Lower leg skin (tissue), 4 donors: Measurements from ENCODE around the gene IFI35. TPM values are rescaled to one million over a fixed set of nuclear protein-coding genes. Genes with fewer than 3 reads are reported as not detected.
"Not testable (repeated sequence)": the region's sequence is repeated elsewhere in the genome, so short reads cannot be mapped to it uniquely, and the experiment has no call there.

ENCODE experiments used
- DNase-seq, 2 donors: peaks; one replicate each; pipeline ENCODE4 v3.0.0-alpha.2; 2019; ENCODE audit warnings: low spot score in 2 of 2
- H3K4me3 ChIP-seq: fragments of 200-600 bp; sonication (generic); 2 replicates; pipeline ENCODE4 v1.5.1; 2017; ENCODE audit warnings: mild to moderate bottlenecking, low read depth; ENCODE audit not compliant: poor library complexity, severe bottlenecking
- POLR2A ChIP-seq, 2 donors: fragments of 450-650 bp; IDR thresholded peaks; one replicate each; pipeline ENCODE4 v1.6.1; 2016 to 2017; ENCODE audit warnings: antibody characterized with exemption in 2 of 2, mild to moderate bottlenecking in 1 of 2, moderate library complexity in 1 of 2
- WGBS, 2 donors: methylation state at CpG; one replicate each; pipeline ENCODE4 v1.1.5; 2018; 5-methylcytosine and 5-hydroxymethylcytosine counted together
- intact Hi-C: fragments of 100-400 bp; cut with DNase I; formaldehyde crosslinking; loops from one replicate; pipeline ENCODE4 v1.15.0; 2023; ENCODE audit warnings: low total_unique reads
- total RNA-seq, 4 donors: library from RNA; depleted of rRNA; stranded (reverse); fragments of >200 nt; gene quantifications; one replicate each; pipeline ENCODE4 v1.1.0, GENCODE V29; 2016
- TF ChIP-seq, protein P1 (sequence below), 3 donors: fragments of 450-650 bp; IDR thresholded peaks; one replicate each; pipeline ENCODE4 v1.5.1; 2016; ENCODE audit warnings: antibody characterized with exemption in 3 of 3, mild to moderate bottlenecking in 3 of 3, moderate library complexity in 2 of 3

The IFI35 gene
- total RNA-seq, 4 donors from 2014 or later, result 7.6 to 18.5 (median 16.9) TPM

DNA sequence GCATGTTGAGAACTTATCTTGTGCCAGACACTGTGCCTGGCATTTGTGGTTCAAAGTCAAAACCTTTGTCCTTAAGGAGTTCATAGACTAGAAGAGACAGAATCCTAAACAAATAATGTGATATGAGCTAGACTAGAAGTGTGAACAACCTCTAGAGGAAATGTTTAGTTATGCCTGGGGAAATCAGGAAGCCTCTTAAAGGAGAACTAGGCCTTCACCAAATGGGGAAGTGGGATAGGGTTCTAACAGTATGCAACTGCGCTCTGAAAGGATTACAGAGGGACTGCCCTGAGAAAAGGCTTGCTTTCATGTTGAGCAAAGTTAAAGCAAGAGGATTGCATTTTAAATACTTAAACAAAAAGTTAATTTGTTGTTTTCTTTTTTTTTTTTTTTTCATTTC is 21.4 kb upstream of the IFI35 start:
- no peak for DNase-seq
- intact Hi-C loops, result no loop called here
- no peak overlapping the region for H3K4me3 ChIP-seq
- 0 to 61% methylated on average over 1 of the region's 1 CpG for whole genome bisulfite sequencing, 2 donors
- TF ChIP-seq, protein P1, sequence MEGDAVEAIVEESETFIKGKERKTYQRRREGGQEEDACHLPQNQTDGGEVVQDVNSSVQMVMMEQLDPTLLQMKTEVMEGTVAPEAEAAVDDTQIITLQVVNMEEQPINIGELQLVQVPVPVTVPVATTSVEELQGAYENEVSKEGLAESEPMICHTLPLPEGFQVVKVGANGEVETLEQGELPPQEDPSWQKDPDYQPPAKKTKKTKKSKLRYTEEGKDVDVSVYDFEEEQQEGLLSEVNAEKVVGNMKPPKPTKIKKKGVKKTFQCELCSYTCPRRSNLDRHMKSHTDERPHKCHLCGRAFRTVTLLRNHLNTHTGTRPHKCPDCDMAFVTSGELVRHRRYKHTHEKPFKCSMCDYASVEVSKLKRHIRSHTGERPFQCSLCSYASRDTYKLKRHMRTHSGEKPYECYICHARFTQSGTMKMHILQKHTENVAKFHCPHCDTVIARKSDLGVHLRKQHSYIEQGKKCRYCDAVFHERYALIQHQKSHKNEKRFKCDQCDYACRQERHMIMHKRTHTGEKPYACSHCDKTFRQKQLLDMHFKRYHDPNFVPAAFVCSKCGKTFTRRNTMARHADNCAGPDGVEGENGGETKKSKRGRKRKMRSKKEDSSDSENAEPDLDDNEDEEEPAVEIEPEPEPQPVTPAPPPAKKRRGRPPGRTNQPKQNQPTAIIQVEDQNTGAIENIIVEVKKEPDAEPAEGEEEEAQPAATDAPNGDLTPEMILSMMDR (IDR thresholded peaks at IDR 0.05), result no peak
- no peak for TF ChIP-seq POLR2A (IDR thresholded peaks at IDR 0.05)

DNA sequence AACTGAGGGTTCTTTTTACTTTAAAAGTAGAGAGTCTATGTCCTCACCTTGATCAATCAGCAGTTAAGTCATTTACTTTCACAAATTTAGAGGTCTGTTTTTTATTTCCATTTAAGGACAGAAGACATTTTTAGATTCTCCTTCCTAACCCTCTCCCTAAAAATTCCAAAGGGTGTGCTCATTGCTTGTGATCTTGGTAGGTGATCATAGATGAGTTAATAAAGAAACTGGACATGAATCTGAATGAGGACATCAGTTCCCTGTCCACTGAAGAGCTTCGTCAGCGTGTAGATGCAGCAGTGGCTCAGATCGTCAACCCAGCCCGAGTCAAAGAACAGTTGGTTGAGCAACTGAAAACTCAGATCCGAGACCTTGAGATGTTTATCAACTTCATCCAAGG is 17.4 kb upstream of the IFI35 start:
- DNase-seq, result no peak
- TF ChIP-seq POLR2A (IDR thresholded peaks at IDR 0.05), result no peak
- TF ChIP-seq, protein P1 (IDR thresholded peaks at IDR 0.05), result no peak
- H3K4me3 ChIP-seq, result no peak overlapping the region
- 96% methylated on average over 5 of the region's 5 CpGs for WGBS, 2 donors
- intact Hi-C loops, result no loop called here

DNA sequence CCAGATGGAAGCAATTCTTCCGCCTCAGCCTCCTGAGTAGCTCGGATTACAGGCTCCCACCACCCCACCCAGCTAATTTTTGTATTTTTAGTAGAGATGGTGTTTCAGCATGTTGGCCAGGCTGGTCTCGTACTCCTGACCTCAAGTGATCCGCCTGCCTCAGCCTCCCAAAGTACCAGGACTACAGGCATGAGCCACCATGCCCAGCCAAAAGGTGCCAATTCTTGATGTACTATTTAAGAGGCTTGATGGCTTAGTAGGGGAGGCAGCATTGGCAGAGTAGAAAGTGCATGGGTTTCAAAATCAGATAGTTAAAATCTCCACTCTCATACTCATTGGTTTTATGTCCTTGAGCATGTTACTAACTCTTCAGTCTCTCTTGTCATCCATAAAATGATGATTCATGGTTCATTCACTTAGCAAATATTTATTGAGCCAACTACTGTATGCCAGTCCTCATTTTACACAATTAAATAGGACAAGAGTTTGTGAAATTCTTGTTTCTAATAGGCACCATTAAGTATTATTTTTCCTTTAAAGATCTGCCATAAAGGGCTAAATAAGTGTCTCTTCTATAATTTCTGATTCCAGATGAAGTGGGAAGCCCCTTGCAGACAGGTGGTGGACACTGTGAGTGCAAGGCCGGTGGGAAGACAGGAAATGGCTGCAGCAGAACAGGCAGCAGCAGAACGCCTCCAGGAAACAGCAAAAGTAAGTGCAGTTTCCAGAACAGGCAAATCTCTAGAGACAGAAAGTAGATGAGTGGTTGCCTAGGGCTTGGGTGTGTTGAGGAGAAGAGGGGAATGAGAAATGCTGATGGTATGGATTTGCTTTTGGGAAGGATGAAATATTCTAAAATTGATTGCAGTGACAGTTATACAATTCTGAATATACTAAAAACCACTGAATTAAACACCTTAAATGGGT is 16.6 kb upstream of the IFI35 start:
- TF ChIP-seq, protein P1 (IDR thresholded peaks at IDR 0.05), result no peak
- no peak for TF ChIP-seq POLR2A (IDR thresholded peaks at IDR 0.05)
- no peak overlapping the region for H3K4me3 ChIP-seq
- 82 to 90% methylated on average over 6 of the region's 6 CpGs for WGBS, 2 donors
- no peak for DNase-seq
- intact Hi-C loops, result no loop called here

DNA sequence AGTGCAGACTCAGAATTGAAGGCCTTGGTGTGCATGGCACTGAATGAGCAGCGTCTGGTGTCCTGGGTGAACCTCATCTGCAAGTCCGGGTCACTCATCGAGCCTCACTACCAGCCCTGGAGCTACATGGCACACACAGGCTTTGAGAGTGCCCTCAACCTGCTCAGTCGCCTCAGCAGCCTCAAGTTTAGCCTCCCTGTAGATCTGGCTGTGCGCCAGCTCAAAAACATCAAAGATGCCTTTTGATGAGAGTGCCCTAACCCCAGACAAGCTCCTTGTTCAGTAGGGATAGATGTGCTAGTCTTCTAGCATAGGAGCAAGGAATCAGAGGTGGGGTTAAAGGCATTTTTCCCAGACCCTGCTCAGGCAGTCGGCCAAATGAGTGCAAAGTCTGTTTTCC is 15.1 kb upstream of the IFI35 start:
- 91 to 95% methylated on average over 6 of the region's 6 CpGs for WGBS, 2 donors
- DNase-seq, result no peak
- no peak for TF ChIP-seq POLR2A (IDR thresholded peaks at IDR 0.05)
- TF ChIP-seq, protein P1 (IDR thresholded peaks at IDR 0.05), result no peak
- H3K4me3 ChIP-seq, result no peak overlapping the region
- intact Hi-C loops, result no loop called here

DNA sequence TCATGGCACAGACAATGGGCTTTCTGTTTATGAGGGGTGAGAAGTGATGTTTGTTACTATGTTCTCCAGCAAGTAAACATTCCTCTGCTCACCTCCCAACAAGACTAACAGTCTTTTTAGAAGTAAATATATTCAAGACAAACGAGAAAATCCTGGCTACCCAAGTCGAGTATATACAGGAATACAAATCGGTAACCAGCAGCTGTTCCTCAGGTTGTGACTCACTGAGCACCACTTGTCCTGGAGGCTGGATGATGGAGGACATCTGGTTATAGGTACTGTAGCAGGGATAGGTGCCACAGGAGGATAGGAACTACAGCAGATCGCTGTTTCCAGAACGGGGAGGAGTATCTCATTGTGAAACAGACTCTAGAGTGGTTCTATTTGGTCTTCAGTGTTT is 13.7 kb upstream of the IFI35 start:
- TF ChIP-seq, protein P1 (IDR thresholded peaks at IDR 0.05), result no peak
- no peak for TF ChIP-seq POLR2A (IDR thresholded peaks at IDR 0.05)
- no peak for DNase-seq
- 71 to 85% methylated on average over 5 of the region's 5 CpGs for WGBS, 2 donors
- H3K4me3 ChIP-seq, result no peak overlapping the region
- intact Hi-C loops, result no loop called here

DNA sequence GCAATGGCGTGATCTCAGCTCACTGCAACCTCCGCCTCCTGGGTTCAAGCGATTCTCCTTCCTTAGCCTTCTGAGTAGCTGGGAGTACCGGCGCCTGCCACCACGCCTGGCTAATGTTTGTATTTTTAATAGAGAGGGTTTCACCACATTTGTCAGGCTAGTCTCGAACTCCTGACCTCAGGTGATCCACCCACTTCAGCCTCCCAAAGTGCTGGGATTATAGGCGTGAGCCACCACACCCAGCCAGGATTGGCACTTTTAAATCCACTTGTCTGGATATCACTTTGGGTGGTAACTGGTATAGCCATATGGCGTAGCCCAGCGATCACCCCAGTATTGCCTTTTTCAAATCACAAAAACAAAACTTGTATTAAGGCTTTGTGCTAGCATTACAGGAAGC is 12.7 kb upstream of the IFI35 start:
- 85 to 86% methylated on average over 10 of the region's 10 CpGs for WGBS, 2 donors
- intact Hi-C loops, DNase-seq, H3K4me3 ChIP-seq: not testable (repeated sequence)
